Neural cell (in vitro differentiated cells): Measurements from ENCODE around the gene QSOX1. TPM values are rescaled to one million over a fixed set of nuclear protein-coding genes. Genes with fewer than 3 reads are reported as not detected.

Experiments
- H2AFZ ChIP-seq: fragments of 200-600, 300-800 bp; sonication (generic), shearing (Covaris generic); 2 replicates; pipeline ENCODE4 v1.6.0; 2014; ENCODE audit warnings: low read depth, mild to moderate bottlenecking, antibody characterized with exemption, low read length, moderate library complexity
- H3F3A ChIP-seq: fragments of 200-600 bp; shearing (Covaris generic); 2 replicates; pipeline ENCODE4 v1.6.1; 2016; ENCODE audit warnings: mild to moderate bottlenecking, moderate library complexity, mixed read lengths, antibody characterized with exemption, low read length; ENCODE audit not compliant: insufficient read depth, poor library complexity, severe bottlenecking
- H3K27ac ChIP-seq: fragments of 200-600, 300-800 bp; sonication (generic), shearing (Covaris generic); 2 replicates; pipeline ENCODE4 v1.5.1; 2014; ENCODE audit warnings: mild to moderate bottlenecking, low read length, moderate library complexity
- H3K27me3 ChIP-seq: fragments of 300-800, 200-600 bp; sonication (generic), shearing (Covaris generic); 2 replicates; pipeline ENCODE4 v1.6.0; 2014; ENCODE audit warnings: mild to moderate bottlenecking, low read depth, low read length, moderate library complexity; ENCODE audit not compliant: insufficient read depth
- H3K36me3 ChIP-seq: fragments of 300-800, 200-600 bp; sonication (generic), shearing (Covaris generic); 2 replicates; pipeline ENCODE4 v1.5.1; 2014; ENCODE audit warnings: mild to moderate bottlenecking, antibody characterized with exemption, low read length, moderate library complexity; ENCODE audit not compliant: insufficient read depth
- H3K4me2 ChIP-seq: fragments of 300-800, 200-600 bp; sonication (generic), shearing (Covaris generic); 2 replicates; pipeline ENCODE4 v1.6.0; 2014; ENCODE audit warnings: mild to moderate bottlenecking, low read length
- H3K4me3 ChIP-seq: fragments of 300-800, 200-600 bp; sonication (generic), shearing (Covaris generic); 2 replicates; pipeline ENCODE4 v1.5.1; 2014; ENCODE audit warnings: mild to moderate bottlenecking, low read length, moderate library complexity
- H3K79me2 ChIP-seq: fragments of 200-600 bp; shearing (Covaris generic); replicated peaks from 2 replicates; pipeline ENCODE4 v1.6.0; 2014; ENCODE audit warnings: mild to moderate bottlenecking, low read length, moderate library complexity; ENCODE audit not compliant: insufficient read depth
- H3K9ac ChIP-seq: fragments of 300-800, 200-600 bp; sonication (generic), shearing (Covaris generic); 2 replicates; pipeline ENCODE4 v1.6.1; 2016; ENCODE audit warnings: mild to moderate bottlenecking, low read length, mixed read lengths
- H3K9me2 ChIP-seq: fragments of 200-600 bp; shearing (Covaris generic); 2 replicates; pipeline ENCODE4 v1.6.1; 2016; ENCODE audit warnings: mild to moderate bottlenecking, low read length, mixed read lengths; ENCODE audit not compliant: insufficient read depth
- H3K9me3 ChIP-seq: fragments of 200-600, 300-800 bp; sonication (generic), shearing (Covaris generic); 2 replicates; pipeline ENCODE4 v1.6.1; 2016; ENCODE audit warnings: mild to moderate bottlenecking, mixed run types, low read length, moderate library complexity, mixed read lengths
- H4K20me1 ChIP-seq: fragments of 200-600 bp; shearing (Covaris generic); 2 replicates; pipeline ENCODE4 v1.6.1; 2016; ENCODE audit warnings: mild to moderate bottlenecking, mixed run types; ENCODE audit not compliant: insufficient read depth
- CTCF ChIP-seq: fragments of 450-650 bp; IDR thresholded peaks from 2 replicates; pipeline ENCODE4 v1.5.1; 2014; ENCODE audit warnings: antibody characterized with exemption, mild to moderate bottlenecking, moderate library complexity; ENCODE audit not compliant: poor library complexity, severe bottlenecking
- EZH2 ChIP-seq: fragments of 200-600, 300-800 bp; shearing (Covaris generic), sonication (generic); IDR thresholded peaks from 2 replicates; pipeline ENCODE4 v1.6.1; 2014; ENCODE audit warnings: antibody characterized with exemption, low read length, borderline replicate concordance, mild to moderate bottlenecking; ENCODE audit not compliant: insufficient read depth, poor library complexity, severe bottlenecking
- MXI1 ChIP-seq: fragments of 450-650 bp; conservative IDR thresholded peaks from 2 replicates; pipeline ENCODE4 v1.6.1; 2014; ENCODE audit warnings: antibody characterized with exemption, mild to moderate bottlenecking; ENCODE audit not compliant: poor library complexity, severe bottlenecking
- POLR2AphosphoS5 ChIP-seq: IDR thresholded peaks from 2 replicates; pipeline ENCODE4 v1.6.1; 2012
- RAD21 ChIP-seq: fragments of 450-650 bp; conservative IDR thresholded peaks from 2 replicates; pipeline ENCODE4 v1.6.1; 2014; ENCODE audit warnings: antibody characterized with exemption, mild to moderate bottlenecking, moderate library complexity
- REST ChIP-seq: IDR thresholded peaks from 2 replicates; pipeline ENCODE4 v1.6.1; 2012; ENCODE audit warnings: borderline replicate concordance
- SMC3 ChIP-seq: fragments of 450-650 bp; conservative IDR thresholded peaks from 2 replicates; pipeline ENCODE4 v1.6.1; 2014; ENCODE audit warnings: antibody characterized with exemption, mild to moderate bottlenecking, moderate library complexity; ENCODE audit not compliant: poor library complexity
- polyA plus RNA-seq: library from polyadenylated mRNA; depleted of rRNA; stranded (reverse); fragments of >200 nt; gene quantifications from 2 replicates; pipeline ENCODE4 v1.2.3, GENCODE V29; 2014

Gene QSOX1
- polyA plus RNA-seq, 1 donor from 2014 or later: 49.8 TPM

GRCh38 chr1:180228648-180229482 lies 74.2 kb downstream of the QSOX1 start:
- Histone ChIP-seq H3K9ac (peak overlapping the region; percentile 12), H3K9me2 (no peaks in the 10 kb centered on the region), H3K4me2 (peak overlapping the region; percentile 25), H2AFZ (no peak overlapping the region), H3F3A (no peaks in the 10 kb centered on the region), H3K4me3 (peak overlapping the region; percentile 70), H3K9me3 (no peaks in the 10 kb centered on the region), H3K36me3 (no peaks in the 10 kb centered on the region), H3K79me2 (no peaks in the 10 kb centered on the region), H3K27ac (no peak overlapping the region), H3K27me3 (peaks cover 88% of the 10 kb centered on the region), H4K20me1 (peaks cover 3% of the 10 kb centered on the region)
- TF ChIP-seq RAD21 (no peak), POLR2AphosphoS5 (peak; percentile 53), SMC3 (no peak), REST (no peak)

GRCh38 chr1:180229483-180230415 lies 75.1 kb downstream of the QSOX1 start, which contains the start of gene LHX4:
TSS of gene LHX4 (plus strand) at chr1:180230264. CDS start at chr1:180230530, 266 bp downstream.
- Histone ChIP-seq H3K4me2 (peak within 1 kb of the TSS; percentile 65), H3K36me3 (no peaks in the 10 kb centered on the region), H3K27ac (no peak within 1 kb of the TSS), H3K79me2 (no peaks in the 10 kb centered on the region), H4K20me1 (peaks cover 3% of the 10 kb centered on the region), H2AFZ (no peak within 1 kb of the TSS), H3K9ac (peak within 1 kb of the TSS; percentile 13), H3K9me3 (no peaks in the 10 kb centered on the region), H3K27me3 (peaks cover 97% of the 10 kb centered on the region), H3K4me3 (peak within 1 kb of the TSS; percentile 70), H3F3A (no peaks in the 10 kb centered on the region), H3K9me2 (no peaks in the 10 kb centered on the region)
- TF ChIP-seq CTCF (peak; percentile 7), EZH2 (peak; percentile 53), MXI1 (no peak)
